ENCODE results near the gene USP34. TPM values are rescaled to one million over a fixed set of nuclear protein-coding genes. Genes with fewer than 3 reads are reported as not detected.
A peak's percentile ranks its signal among the peaks of the same experiment; 100 is the strongest.
"Not testable (repeated sequence)": the region's sequence is repeated elsewhere in the genome, so short reads cannot be mapped to it uniquely, and the experiment has no call there.

Gene USP34
- total RNA-seq, 2 experiments from 2014 or later: 89.8 to 95.6 TPM

DNA sequence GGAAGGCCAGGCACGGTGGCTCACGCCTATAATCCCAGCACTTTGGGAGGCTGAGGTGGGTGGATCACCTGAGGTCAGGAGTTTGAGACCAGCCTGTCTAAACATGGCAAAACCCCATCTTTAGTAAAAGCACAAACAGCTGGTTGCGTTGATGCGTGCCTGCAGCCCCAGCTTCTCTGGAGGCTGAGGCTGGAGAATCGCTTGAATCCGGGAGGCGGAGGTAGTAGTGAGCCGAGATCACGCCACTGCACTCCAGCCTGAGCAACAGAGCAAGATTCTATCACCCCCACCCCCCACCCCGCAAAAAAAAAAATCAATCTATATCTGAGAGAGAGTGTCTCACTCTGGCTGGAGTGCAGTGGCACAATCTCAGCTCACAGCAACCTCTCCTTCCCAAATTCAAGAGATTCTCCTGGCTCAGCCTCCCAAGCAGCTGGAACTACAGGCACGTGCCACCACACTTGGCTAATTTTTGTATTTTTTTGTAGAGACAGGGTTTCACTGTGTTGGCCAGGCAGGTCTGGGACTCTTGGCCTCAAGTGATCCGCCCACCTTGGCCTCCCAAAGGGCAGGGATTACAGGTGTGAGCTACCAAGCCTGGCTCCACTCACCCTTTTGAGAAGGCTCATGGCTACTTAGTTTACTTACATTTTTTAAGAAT, 6.2 kb upstream of the USP34 start:
- H3K27ac Mint-ChIP-seq, H3K4me3 Mint-ChIP-seq, H3K27me3 Mint-ChIP-seq, H3K9me3 Mint-ChIP-seq, H3K4me1 Mint-ChIP-seq, POLR2A ChIA-PET, DNase-seq: not testable (repeated sequence)
- CTCF ChIA-PET: interaction anchor here (0.6 kb wide), 1 partner anchor 19 kb away, joined by 3 read pairs; no protein-coding TSS in a partner anchor
- peaks cover 38% of the 10 kb centered on the region for H3K36me3 Mint-ChIP-seq (ENCODE audit: low read depth)

DNA sequence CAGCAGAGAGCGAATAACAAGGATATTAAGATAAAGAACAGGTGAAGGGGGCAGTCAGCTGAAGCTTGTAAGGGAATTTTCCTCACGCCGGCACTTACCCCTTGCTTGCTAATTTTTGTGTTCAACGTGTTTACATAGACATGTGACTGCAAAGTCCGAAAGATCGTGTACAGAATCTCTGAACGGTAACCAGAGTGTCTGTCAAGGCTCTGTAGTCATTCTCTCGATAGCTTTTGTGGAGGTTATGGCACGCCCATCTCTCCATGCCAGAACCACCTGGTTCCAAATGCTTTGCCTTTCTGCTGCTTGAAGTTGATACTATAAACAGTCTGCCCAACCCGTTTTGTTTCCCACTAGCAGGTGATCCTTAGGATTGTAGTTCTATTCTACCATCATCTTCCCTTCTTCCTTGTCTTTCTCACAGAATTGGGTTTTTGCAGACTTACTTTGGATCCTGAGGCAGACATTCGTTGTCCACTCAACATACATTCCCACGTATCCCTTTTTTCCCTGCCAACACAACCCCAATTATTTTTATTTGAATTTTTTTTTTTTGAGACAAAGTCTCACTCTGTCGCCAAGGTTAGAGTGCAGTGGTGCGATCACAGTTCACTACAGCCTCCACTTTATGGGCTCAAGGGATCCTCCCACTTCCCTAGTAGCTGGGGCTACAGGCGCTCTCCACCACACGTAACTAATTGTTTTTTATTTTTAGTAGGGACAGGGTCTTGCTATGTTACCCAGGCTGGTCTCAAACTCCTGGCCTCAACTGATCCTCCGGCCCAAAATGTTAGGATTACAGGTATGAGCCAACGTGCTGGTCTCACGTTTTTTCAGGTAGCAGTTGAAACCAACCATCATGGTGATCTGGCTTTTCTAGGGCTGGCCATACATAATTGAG, 1.3 kb upstream of the USP34 start:
- POLR2A ChIA-PET: interaction anchor here (0.7 kb wide), 1 partner anchor 168 kb away, joined by 3 read pairs; no protein-coding TSS in a partner anchor
- H3K4me1 Mint-ChIP-seq: peaks cover 29% of the 10 kb centered on the region
- H3K4me3 Mint-ChIP-seq: peak overlapping the region; percentile 86
- no peaks in the 10 kb centered on the region for H3K9me3 Mint-ChIP-seq
- CTCF ChIA-PET: interaction anchor here (0.5 to 0.7 kb wide), 4 partner anchors 47 to 331 kb away, joined by 3 to 4 read pairs (median 4); no protein-coding TSS in a partner anchor
- peak; percentile 39 for DNase-seq
- H3K27me3 Mint-ChIP-seq: no peaks in the 10 kb centered on the region
- H3K36me3 Mint-ChIP-seq (ENCODE audit: low read depth): peaks cover 31% of the 10 kb centered on the region
- H3K27ac Mint-ChIP-seq: peak overlapping the region; percentile 96

DNA sequence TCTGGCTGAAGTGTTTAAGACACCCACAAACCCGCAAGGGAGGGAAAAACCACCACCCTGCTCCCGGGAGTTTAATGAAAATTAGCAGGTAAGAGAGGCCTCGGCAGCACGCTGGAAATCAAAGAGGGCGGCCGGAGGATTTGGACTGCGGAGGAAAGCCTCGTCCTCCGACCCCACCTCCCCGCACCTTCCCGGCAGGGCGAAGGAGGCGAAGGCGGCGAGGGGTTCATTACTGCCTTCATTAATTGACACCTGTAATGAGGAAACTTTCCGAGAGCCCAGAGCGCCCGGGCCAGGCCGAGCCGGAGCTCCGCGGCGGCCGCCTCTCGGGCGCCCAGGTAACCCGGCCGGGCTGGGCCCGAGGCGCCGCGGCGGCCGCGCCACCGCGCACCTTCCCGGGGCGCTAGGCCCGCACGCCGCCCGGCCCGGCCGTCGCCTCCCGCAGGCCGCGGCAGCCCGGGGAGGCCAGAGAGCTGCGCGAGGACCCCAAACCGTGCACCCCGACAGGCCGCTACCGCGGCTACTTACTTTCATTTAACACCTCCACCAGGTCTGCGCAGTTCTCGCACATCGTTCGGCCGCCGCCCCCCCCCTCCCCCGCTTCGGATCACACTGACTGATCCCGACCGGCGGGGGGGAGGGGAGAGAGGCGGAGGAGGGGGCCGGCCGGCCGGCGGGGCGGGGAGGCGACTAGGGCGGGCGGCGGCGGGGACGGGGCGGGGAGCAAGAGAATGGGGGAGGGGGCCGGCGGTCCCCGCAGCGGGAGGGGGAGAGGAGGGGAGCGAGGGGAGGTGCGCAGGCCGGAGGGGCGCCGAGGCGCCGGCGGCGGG, 550 bp downstream of the USP34 start:
- CTCF ChIA-PET: interaction anchor here (0.5 kb wide), 1 partner anchor 18 kb away, joined by 3 read pairs; no protein-coding TSS in a partner anchor
- POLR2A ChIA-PET: no interaction called here

DNA sequence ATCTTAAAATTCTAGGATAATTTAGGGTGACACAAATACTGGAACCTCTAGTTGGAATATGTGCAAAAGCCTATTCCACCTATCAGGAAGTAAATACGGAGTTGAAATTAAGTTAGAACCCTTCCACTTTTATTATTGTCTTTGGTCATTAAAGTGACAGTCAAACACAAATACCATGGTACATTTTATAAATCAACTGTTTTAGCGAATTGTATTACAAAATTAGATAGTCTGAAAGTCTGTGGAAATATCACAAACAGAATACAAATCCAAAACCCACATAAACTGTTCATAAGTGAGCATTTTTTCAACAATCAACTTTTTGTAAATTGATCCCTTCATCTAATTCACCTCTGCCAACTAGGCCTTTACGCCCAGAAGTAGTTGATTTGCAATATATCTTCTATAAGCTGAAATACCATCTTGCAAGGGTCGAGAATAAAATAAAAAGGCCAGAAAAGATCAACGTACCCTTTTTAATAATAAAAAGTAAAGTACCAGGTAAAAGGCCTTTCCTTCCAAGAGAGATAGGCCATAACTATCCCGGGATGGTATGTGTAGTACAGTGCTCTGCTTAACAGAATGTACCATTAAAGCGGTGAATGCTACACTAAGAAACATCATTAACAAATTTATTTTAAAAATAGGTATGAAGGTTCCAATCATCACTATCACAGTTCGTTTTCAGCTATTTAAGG, 1.3 kb downstream of the USP34 start:
- H3K27me3 Mint-ChIP-seq: no peaks in the 10 kb centered on the region
- H3K36me3 Mint-ChIP-seq (ENCODE audit: low read depth): peaks cover 28% of the 10 kb centered on the region
- ChIA-PET POLR2A (no interaction called here), CTCF (interaction anchor here (0.5 kb wide), 1 partner anchor 17 kb away, joined by 3 read pairs; no protein-coding TSS in a partner anchor)
- H3K4me1 Mint-ChIP-seq: peaks cover 36% of the 10 kb centered on the region
- peak overlapping the region; percentile 93 for H3K4me3 Mint-ChIP-seq
- H3K9me3 Mint-ChIP-seq: no peaks in the 10 kb centered on the region
- H3K27ac Mint-ChIP-seq: peak overlapping the region; percentile 94
- DNase-seq: no peak

More for the DNA sequence above, 550 bp downstream of the USP34 start:
- Mint-ChIP-seq H3K27ac (peak overlapping the region; percentile 94), H3K4me1 (peaks cover 32% of the 10 kb centered on the region), H3K4me3 (peak overlapping the region; percentile 93), H3K36me3 (ENCODE audit: low read depth) (peaks cover 28% of the 10 kb centered on the region), H3K27me3 (no peaks in the 10 kb centered on the region), H3K9me3 (no peaks in the 10 kb centered on the region)
- peak; percentile 85 for DNase-seq

DNA sequence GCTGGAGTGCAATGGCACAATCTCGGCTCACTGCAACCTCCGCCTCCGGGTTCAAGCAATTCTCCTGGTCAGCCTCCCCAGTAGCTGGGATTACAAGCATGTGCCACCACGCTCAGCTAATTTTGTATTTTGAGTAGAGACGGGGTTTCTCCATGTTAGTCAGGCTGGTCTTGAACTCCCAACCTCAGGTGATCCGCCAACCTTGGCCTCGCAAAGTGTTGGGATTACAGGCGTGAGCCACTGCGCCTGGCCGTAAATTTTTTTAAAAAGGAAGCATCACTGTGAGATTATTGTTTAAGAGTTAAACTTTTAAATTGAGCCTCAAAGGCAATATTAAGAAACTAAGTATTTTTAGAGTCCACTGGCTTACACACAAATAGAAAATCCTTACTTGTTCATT, 2.7 kb downstream of the USP34 start:
- peak overlapping the region; percentile 93 for H3K4me3 Mint-ChIP-seq
- H3K36me3 Mint-ChIP-seq (ENCODE audit: low read depth): peaks cover 26% of the 10 kb centered on the region
- H3K27ac Mint-ChIP-seq, H3K27me3 Mint-ChIP-seq, DNase-seq, POLR2A ChIA-PET, H3K9me3 Mint-ChIP-seq: not testable (repeated sequence)
- peaks cover 41% of the 10 kb centered on the region for H3K4me1 Mint-ChIP-seq
- CTCF ChIA-PET: interaction anchor here (1.2 kb wide), 1 partner anchor 10 kb away, joined by 3 read pairs; no protein-coding TSS in a partner anchor

DNA sequence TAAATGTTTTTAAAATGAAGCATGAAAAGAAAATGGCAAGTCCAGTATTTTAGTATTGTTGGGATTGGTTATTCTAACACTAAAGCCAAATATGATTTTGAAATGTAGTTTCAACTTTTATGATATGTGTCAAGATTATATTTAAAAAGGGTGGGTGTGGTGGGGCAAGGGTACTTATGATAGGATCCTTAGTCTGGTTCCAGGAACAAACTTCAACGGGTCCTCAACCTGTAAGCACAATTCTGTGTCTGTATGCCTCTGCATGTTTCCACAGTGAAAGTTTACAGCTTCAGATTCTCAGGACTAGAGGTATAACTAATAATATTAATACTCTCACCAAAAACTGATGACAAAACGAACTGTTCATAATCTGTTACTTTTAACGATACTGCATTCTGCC, 5.8 kb downstream of the USP34 start:
- POLR2A ChIA-PET: no interaction called here
- no peak for DNase-seq
- CTCF ChIA-PET: interaction anchor here (1.1 kb wide), 1 partner anchor 13 kb away, joined by 3 read pairs; no protein-coding TSS in a partner anchor
- Mint-ChIP-seq H3K9me3 (no peaks in the 10 kb centered on the region), H3K4me1 (peaks cover 37% of the 10 kb centered on the region), H3K27me3 (no peaks in the 10 kb centered on the region), H3K27ac (no peak overlapping the region), H3K4me3 (no peak overlapping the region), H3K36me3 (ENCODE audit: low read depth) (peaks cover 27% of the 10 kb centered on the region)

DNA sequence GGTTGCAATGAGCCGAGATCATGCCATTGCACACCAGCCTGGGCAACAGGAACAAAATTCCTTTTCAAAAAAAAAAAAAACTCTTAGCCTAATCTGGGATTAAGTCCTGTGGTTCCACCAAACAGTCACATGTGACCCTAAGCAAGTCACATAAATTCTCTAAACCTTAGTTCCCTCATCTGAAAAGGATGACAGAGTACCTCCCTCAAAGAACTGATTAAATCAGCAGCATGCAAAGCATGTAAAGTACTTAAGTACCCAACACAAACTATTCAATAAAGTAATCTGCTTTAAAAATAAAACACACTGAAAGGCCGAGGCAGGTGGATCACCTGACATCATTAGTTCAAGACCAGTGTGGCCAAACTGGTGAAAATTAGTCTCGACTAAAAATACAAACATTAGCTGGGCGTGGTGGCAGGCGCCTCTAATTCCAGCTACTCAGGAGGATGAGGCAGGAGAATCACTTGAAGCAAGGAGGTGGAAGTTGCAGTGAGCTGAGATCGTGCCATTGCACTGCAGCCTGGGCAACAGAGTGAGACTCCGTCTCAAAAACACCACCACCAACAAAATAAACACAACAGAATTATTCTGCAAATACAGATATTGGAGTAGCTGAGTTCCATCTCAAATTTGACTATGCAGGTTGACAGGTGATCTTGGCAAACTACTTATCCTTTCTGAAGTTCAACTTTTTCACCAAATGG, 7.0 kb downstream of the USP34 start:
- Mint-ChIP-seq H3K4me1 (peaks cover 37% of the 10 kb centered on the region), H3K27ac (no peak overlapping the region)

DNA sequence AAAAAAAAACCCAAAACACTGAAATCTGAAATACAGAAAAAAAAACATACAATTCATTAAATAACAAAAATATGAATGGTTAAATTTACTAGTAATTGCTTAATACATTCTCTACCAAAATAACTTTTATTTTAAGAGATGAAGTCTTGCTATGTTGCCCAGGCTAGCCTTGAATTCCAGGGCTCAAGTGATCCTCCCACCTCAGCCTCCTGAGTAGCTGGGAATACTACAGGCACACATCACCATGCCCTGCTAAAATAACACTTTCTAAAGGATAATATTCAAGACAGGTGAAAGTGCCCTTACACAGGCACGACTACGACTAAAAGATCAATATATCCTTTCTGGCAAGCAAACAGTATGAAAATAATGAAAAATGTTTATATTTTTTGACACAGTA, 9.5 kb downstream of the USP34 start:
- Mint-ChIP-seq H3K4me3 (no peak overlapping the region), H3K4me1 (peaks cover 37% of the 10 kb centered on the region), H3K27me3 (no peaks in the 10 kb centered on the region), H3K36me3 (ENCODE audit: low read depth) (peaks cover 18% of the 10 kb centered on the region), H3K27ac (peak overlapping the region; percentile 13), H3K9me3 (no peaks in the 10 kb centered on the region)
- ChIA-PET POLR2A (no interaction called here), CTCF (interaction anchor here (1.0 kb wide), 1 partner anchor 23 kb away, joined by 4 read pairs; no protein-coding TSS in a partner anchor)
- DNase-seq: no peak

More for the DNA sequence above, 7.0 kb downstream of the USP34 start:
- ChIA-PET CTCF (interaction anchor here (0.7 kb wide), 1 partner anchor 186 kb away, joined by 3 read pairs; no protein-coding TSS in a partner anchor), POLR2A (no interaction called here)
- no peaks in the 10 kb centered on the region for H3K27me3 Mint-ChIP-seq
- H3K4me3 Mint-ChIP-seq: no peak overlapping the region
- H3K9me3 Mint-ChIP-seq: no peaks in the 10 kb centered on the region
- H3K36me3 Mint-ChIP-seq (ENCODE audit: low read depth): peaks cover 21% of the 10 kb centered on the region
- DNase-seq: no peak

DNA sequence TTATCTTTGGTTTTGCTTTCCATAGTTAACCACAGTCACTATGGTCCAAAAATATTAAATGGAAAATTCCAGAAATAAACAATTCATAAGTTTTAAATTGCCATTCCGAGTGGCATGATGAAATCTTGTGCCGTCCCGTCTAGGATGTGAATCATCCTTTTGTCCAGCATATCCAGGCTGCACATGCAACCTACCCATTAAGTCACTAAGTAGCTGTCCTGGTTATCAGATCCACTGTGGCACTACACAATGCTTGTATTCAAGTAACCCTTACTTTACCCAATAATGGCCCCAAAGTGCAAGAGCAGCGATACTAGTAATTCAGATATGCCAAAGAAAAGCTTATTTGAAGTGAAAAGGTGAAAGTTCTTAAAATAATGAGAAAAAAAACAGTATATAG, 10.7 kb downstream of the USP34 start:
- H3K4me3 Mint-ChIP-seq: no peak overlapping the region
- no peak overlapping the region for H3K27ac Mint-ChIP-seq
- H3K27me3 Mint-ChIP-seq: no peaks in the 10 kb centered on the region
- DNase-seq: no peak
- peaks cover 26% of the 10 kb centered on the region for H3K36me3 Mint-ChIP-seq (ENCODE audit: low read depth)
- H3K9me3 Mint-ChIP-seq: no peaks in the 10 kb centered on the region
- ChIA-PET POLR2A (no interaction called here), CTCF (interaction anchor here (1.0 kb wide), 1 partner anchor 22 kb away, joined by 4 read pairs; no protein-coding TSS in a partner anchor)
- H3K4me1 Mint-ChIP-seq: peaks cover 36% of the 10 kb centered on the region

DNA sequence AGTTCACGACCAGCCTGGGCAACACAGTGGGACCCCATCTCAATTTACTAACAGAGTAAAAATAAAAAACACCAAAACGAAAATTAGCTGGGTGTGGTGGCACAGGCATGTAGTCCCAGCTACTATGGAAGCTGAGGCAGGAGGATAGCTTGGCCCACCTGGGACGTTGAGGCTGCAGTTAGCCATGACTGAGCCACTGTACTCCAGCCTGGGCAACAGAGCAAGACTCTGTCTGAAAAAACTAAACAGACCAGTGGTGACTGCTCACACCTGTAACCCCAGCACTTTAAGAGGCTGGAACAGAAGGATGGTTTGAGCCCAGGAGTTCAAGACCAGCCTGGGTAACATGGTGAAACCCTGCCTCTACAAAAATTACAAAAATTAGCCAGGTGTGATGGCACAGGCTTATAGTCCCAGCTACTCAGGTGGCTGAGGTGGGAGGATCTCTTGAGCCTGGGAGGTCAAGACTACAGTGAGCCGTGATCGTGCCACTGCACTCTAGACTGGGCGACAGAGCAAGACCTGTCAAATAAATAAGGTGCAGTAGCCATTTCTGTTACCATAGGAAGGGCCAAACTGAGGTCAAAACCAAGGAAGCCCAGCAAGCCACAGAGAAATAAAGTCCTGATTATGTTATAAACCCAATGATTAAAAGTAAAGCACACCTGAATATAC, 14.0 kb downstream of the USP34 start:
- CTCF ChIA-PET: interaction anchor here (0.9 kb wide), 1 partner anchor 19 kb away, joined by 7 read pairs; no protein-coding TSS in a partner anchor
- Mint-ChIP-seq H3K4me1 (peaks cover 34% of the 10 kb centered on the region), H3K27ac (no peak overlapping the region), H3K36me3 (ENCODE audit: low read depth) (peaks cover 29% of the 10 kb centered on the region), H3K9me3 (no peaks in the 10 kb centered on the region), H3K27me3 (no peaks in the 10 kb centered on the region), H3K4me3 (no peak overlapping the region)
- POLR2A ChIA-PET: no interaction called here
- no peak for DNase-seq
